Measurements from ENCODE around the gene IFNL1.

IFNL1 gene

GRCh38 chr19:39296055-39296645, at the start of gene IFNL1:
Gene IFNL1 (plus strand): TSS chr19:39296407. CDS start chr19:39296422, 15 bp downstream.
- Histone ChIP-seq H3K4me1 (ENCODE audit: control insufficient read depth, low read depth, low read length) (no peaks in the 10 kb centered on the region), H3K36me3 (ENCODE audit: control insufficient read depth, low read depth, low read length) (no peaks in the 10 kb centered on the region), H3K27me3 (ENCODE audit: control insufficient read depth, insufficient read depth, low read length) (no peaks in the 10 kb centered on the region), H3K4me3 (ENCODE audit: low read length) (no peak within 1 kb of the TSS), H3K9ac (ENCODE audit: low read length) (no peak within 1 kb of the TSS), H3K9me3 (ENCODE audit: control insufficient read depth, low read depth, low read length) (no peaks in the 10 kb centered on the region), H3K27ac (ENCODE audit: low read length) (no peak within 1 kb of the TSS)

- Histone ChIP-seq H3K27ac (ENCODE audit: low read length) (no peak overlapping the region), H3K9me3 (ENCODE audit: control insufficient read depth, low read depth, low read length) (no peaks in the 10 kb centered on the region), H3K4me1 (ENCODE audit: control insufficient read depth, low read depth, low read length) (no peaks in the 10 kb centered on the region), H3K36me3 (ENCODE audit: control insufficient read depth, low read depth, low read length) (no peaks in the 10 kb centered on the region), H3K9ac (ENCODE audit: low read length) (no peak overlapping the region), H3K4me3 (ENCODE audit: low read length) (peak overlapping the region; percentile 19), H3K27me3 (ENCODE audit: control insufficient read depth, insufficient read depth, low read length) (peaks cover 59% of the 10 kb centered on the region)
These were observed 49.1 kb upstream of the IFNL1 start for GRCh38 chr19:39246951-39247669.

GRCh38 chr19:39247701-39248664, 48.2 kb upstream of the IFNL1 start:
- H3K27me3 ChIP-seq (ENCODE audit: control insufficient read depth, insufficient read depth, low read length) = peaks cover 60% of the 10 kb centered on the region
- peak overlapping the region; percentile 30 for H3K4me3 ChIP-seq (ENCODE audit: low read length)
- H3K27ac ChIP-seq (ENCODE audit: low read length) = no peak overlapping the region
- no peaks in the 10 kb centered on the region for H3K4me1 ChIP-seq (ENCODE audit: control insufficient read depth, low read depth, low read length)
- H3K36me3 ChIP-seq (ENCODE audit: control insufficient read depth, low read depth, low read length) = no peaks in the 10 kb centered on the region
- H3K9ac ChIP-seq (ENCODE audit: low read length) = no peak overlapping the region
- H3K9me3 ChIP-seq (ENCODE audit: control insufficient read depth, low read depth, low read length) = no peaks in the 10 kb centered on the region

- H3K27me3 ChIP-seq (ENCODE audit: control insufficient read depth, insufficient read depth, low read length) = peaks cover 60% of the 10 kb centered on the region
- H3K36me3 ChIP-seq (ENCODE audit: control insufficient read depth, low read depth, low read length) = no peaks in the 10 kb centered on the region
- H3K9ac ChIP-seq (ENCODE audit: low read length) = no peak within 1 kb of the TSS
- H3K9me3 ChIP-seq (ENCODE audit: control insufficient read depth, low read depth, low read length) = no peaks in the 10 kb centered on the region
- H3K4me1 ChIP-seq (ENCODE audit: control insufficient read depth, low read depth, low read length) = no peaks in the 10 kb centered on the region
- H3K4me3 ChIP-seq (ENCODE audit: low read length) = peak within 1 kb of the TSS; percentile 30
- H3K27ac ChIP-seq (ENCODE audit: low read length) = no peak within 1 kb of the TSS
These were observed 47.4 kb upstream of the IFNL1 start, which contains the start of gene IFNL4 for GRCh38 chr19:39248806-39249205. Gene IFNL4 (minus strand): TSS chr19:39248856.

GRCh38 chr19:39251081-39251480, 45.1 kb upstream of the IFNL1 start:
- no peaks in the 10 kb centered on the region for H3K4me1 ChIP-seq (ENCODE audit: control insufficient read depth, low read depth, low read length)
- no peaks in the 10 kb centered on the region for H3K9me3 ChIP-seq (ENCODE audit: control insufficient read depth, low read depth, low read length)
- no peak overlapping the region for H3K4me3 ChIP-seq (ENCODE audit: low read length)
- no peaks in the 10 kb centered on the region for H3K36me3 ChIP-seq (ENCODE audit: control insufficient read depth, low read depth, low read length)
- H3K27ac ChIP-seq (ENCODE audit: low read length) = no peak overlapping the region
- H3K27me3 ChIP-seq (ENCODE audit: control insufficient read depth, insufficient read depth, low read length) = peaks cover 54% of the 10 kb centered on the region
- no peak overlapping the region for H3K9ac ChIP-seq (ENCODE audit: low read length)

- H3K27me3 ChIP-seq (ENCODE audit: control insufficient read depth, insufficient read depth, low read length) = peaks cover 49% of the 10 kb centered on the region
These were observed 44.4 kb upstream of the IFNL1 start for GRCh38 chr19:39251846-39252245.

GRCh38 chr19:39252458-39252857, 43.7 kb upstream of the IFNL1 start:
- no peak overlapping the region for H3K27ac ChIP-seq (ENCODE audit: low read length)
- H3K4me1 ChIP-seq (ENCODE audit: control insufficient read depth, low read depth, low read length) = no peaks in the 10 kb centered on the region
- H3K4me3 ChIP-seq (ENCODE audit: low read length) = no peak overlapping the region
- H3K9me3 ChIP-seq (ENCODE audit: control insufficient read depth, low read depth, low read length) = no peaks in the 10 kb centered on the region
- H3K36me3 ChIP-seq (ENCODE audit: control insufficient read depth, low read depth, low read length) = no peaks in the 10 kb centered on the region
- H3K9ac ChIP-seq (ENCODE audit: low read length) = no peak overlapping the region
- H3K27me3 ChIP-seq (ENCODE audit: control insufficient read depth, insufficient read depth, low read length) = peaks cover 43% of the 10 kb centered on the region

More at GRCh38 chr19:39251846-39252245, 44.4 kb upstream of the IFNL1 start:
- H3K36me3 ChIP-seq (ENCODE audit: control insufficient read depth, low read depth, low read length) = no peaks in the 10 kb centered on the region
- H3K9ac ChIP-seq (ENCODE audit: low read length) = no peak overlapping the region
- no peaks in the 10 kb centered on the region for H3K9me3 ChIP-seq (ENCODE audit: control insufficient read depth, low read depth, low read length)
- H3K27ac ChIP-seq (ENCODE audit: low read length) = no peak overlapping the region
- no peak overlapping the region for H3K4me3 ChIP-seq (ENCODE audit: low read length)
- H3K4me1 ChIP-seq (ENCODE audit: control insufficient read depth, low read depth, low read length) = no peaks in the 10 kb centered on the region

- no peaks in the 10 kb centered on the region for H3K36me3 ChIP-seq (ENCODE audit: control insufficient read depth, low read depth, low read length)
- no peak overlapping the region for H3K4me3 ChIP-seq (ENCODE audit: low read length)
- H3K9ac ChIP-seq (ENCODE audit: low read length) = no peak overlapping the region
- H3K27ac ChIP-seq (ENCODE audit: low read length) = no peak overlapping the region
- peaks cover 32% of the 10 kb centered on the region for H3K27me3 ChIP-seq (ENCODE audit: control insufficient read depth, insufficient read depth, low read length)
- H3K9me3 ChIP-seq (ENCODE audit: control insufficient read depth, low read depth, low read length) = no peaks in the 10 kb centered on the region
- no peaks in the 10 kb centered on the region for H3K4me1 ChIP-seq (ENCODE audit: control insufficient read depth, low read depth, low read length)
These were observed 42.6 kb upstream of the IFNL1 start for GRCh38 chr19:39253374-39254149.

GRCh38 chr19:39254531-39255345, 41.5 kb upstream of the IFNL1 start:
- H3K9me3 ChIP-seq (ENCODE audit: control insufficient read depth, low read depth, low read length) = no peaks in the 10 kb centered on the region
- H3K27me3 ChIP-seq (ENCODE audit: control insufficient read depth, insufficient read depth, low read length) = peaks cover 20% of the 10 kb centered on the region
- no peak overlapping the region for H3K4me3 ChIP-seq (ENCODE audit: low read length)
- H3K4me1 ChIP-seq (ENCODE audit: control insufficient read depth, low read depth, low read length) = no peaks in the 10 kb centered on the region
- no peak overlapping the region for H3K9ac ChIP-seq (ENCODE audit: low read length)
- no peak overlapping the region for H3K27ac ChIP-seq (ENCODE audit: low read length)
- H3K36me3 ChIP-seq (ENCODE audit: control insufficient read depth, low read depth, low read length) = no peaks in the 10 kb centered on the region

GRCh38 chr19:39257227-39257626, 39.0 kb upstream of the IFNL1 start:
- peaks cover 9% of the 10 kb centered on the region for H3K27me3 ChIP-seq (ENCODE audit: control insufficient read depth, insufficient read depth, low read length)
- H3K9me3 ChIP-seq (ENCODE audit: control insufficient read depth, low read depth, low read length) = no peaks in the 10 kb centered on the region
- no peak overlapping the region for H3K27ac ChIP-seq (ENCODE audit: low read length)
- H3K9ac ChIP-seq (ENCODE audit: low read length) = no peak overlapping the region
- H3K36me3 ChIP-seq (ENCODE audit: control insufficient read depth, low read depth, low read length) = no peaks in the 10 kb centered on the region
- no peaks in the 10 kb centered on the region for H3K4me1 ChIP-seq (ENCODE audit: control insufficient read depth, low read depth, low read length)
- H3K4me3 ChIP-seq (ENCODE audit: low read length) = no peak overlapping the region
